Measurements from ENCODE around the gene FBXL14. TPM values are rescaled to one million over a fixed set of nuclear protein-coding genes. Genes with fewer than 3 reads are reported as not detected.
A peak's percentile ranks its signal among the peaks of the same experiment; 100 is the strongest.

FBXL14 gene
- total RNA-seq, 2 donors from 2014 or later = 6.3 to 11.3 TPM

GRCh38 chr12:1582709-1583050, 11.7 kb downstream of the FBXL14 start:
- H3K4me1 ChIP-seq = peaks cover 0 to 22% of the 10 kb centered on the region in 2 donors
- H3K9me3 ChIP-seq = no peaks in the 10 kb centered on the region
- no peak for DNase-seq (ENCODE audit: low spot score)
- no peak overlapping the region for H3K4me3 ChIP-seq
- H3K27me3 ChIP-seq = no peaks in the 10 kb centered on the region
- TF ChIP-seq, protein P1, sequence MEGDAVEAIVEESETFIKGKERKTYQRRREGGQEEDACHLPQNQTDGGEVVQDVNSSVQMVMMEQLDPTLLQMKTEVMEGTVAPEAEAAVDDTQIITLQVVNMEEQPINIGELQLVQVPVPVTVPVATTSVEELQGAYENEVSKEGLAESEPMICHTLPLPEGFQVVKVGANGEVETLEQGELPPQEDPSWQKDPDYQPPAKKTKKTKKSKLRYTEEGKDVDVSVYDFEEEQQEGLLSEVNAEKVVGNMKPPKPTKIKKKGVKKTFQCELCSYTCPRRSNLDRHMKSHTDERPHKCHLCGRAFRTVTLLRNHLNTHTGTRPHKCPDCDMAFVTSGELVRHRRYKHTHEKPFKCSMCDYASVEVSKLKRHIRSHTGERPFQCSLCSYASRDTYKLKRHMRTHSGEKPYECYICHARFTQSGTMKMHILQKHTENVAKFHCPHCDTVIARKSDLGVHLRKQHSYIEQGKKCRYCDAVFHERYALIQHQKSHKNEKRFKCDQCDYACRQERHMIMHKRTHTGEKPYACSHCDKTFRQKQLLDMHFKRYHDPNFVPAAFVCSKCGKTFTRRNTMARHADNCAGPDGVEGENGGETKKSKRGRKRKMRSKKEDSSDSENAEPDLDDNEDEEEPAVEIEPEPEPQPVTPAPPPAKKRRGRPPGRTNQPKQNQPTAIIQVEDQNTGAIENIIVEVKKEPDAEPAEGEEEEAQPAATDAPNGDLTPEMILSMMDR (IDR thresholded peaks at IDR 0.05) = no peak
- no peaks in the 10 kb centered on the region for H3K36me3 ChIP-seq
- no peak overlapping the region for H3K27ac ChIP-seq

DNA sequence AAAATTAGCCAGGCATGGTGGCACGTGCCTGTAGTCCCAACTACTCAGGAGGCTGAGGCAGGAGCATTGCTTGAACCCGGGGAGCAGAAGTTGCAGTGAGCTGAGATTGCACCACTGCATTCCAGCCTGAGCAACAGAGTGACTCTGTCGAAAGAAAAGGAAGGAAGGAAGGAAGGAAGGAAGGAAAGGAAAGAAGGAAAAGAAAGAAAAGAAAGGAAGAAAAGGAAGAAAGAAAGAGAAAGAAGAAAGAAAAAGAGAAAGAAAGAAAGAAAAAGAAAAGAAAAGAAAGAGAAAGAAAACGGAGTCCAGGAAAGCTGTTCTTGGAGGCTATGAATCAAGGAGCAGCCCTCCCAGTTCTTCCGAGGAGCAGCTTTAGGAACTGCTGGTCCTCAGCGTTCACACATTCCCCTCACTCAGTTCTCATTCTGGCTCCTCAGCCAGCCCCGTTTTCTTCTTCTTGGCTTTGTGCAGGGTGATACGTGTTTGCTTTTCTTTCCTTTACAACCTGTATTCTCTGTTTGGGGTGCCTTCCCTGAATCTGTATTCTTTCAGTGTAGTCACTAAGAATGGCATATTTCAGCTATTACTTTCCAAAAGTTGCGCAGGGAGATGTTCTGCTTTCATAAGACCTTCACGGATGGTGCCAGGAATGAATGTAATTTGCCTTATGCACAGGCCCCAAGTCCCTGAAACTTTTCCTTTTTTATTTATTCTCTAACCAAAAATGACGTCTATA, 12.2 kb downstream of the FBXL14 start:
- Histone ChIP-seq H3K4me3 (no peak overlapping the region), H3K4me1 (peaks cover 0 to 21% of the 10 kb centered on the region in 2 donors), H3K27me3 (no peaks in the 10 kb centered on the region), H3K27ac (peak overlapping the region in 1 of 2 donors; percentile 7), H3K9me3 (no peaks in the 10 kb centered on the region), H3K36me3 (no peaks in the 10 kb centered on the region)
- DNase-seq (ENCODE audit: low spot score) = no peak
- TF ChIP-seq, protein P1 (IDR thresholded peaks at IDR 0.05) = no peak

GRCh38 chr12:1580526-1580925, 13.9 kb downstream of the FBXL14 start:
- Histone ChIP-seq H3K4me3 (no peak overlapping the region), H3K36me3 (no peaks in the 10 kb centered on the region), H3K27ac (no peak overlapping the region), H3K27me3 (no peaks in the 10 kb centered on the region), H3K4me1 (peaks cover 0 to 37% of the 10 kb centered on the region in 2 donors), H3K9me3 (no peaks in the 10 kb centered on the region)
- TF ChIP-seq, protein P1 (IDR thresholded peaks at IDR 0.05) = no peak
- no peak for DNase-seq (ENCODE audit: low spot score)

GRCh38 chr12:1579651-1580435, 14.5 kb downstream of the FBXL14 start:
- H3K27me3 ChIP-seq = no peaks in the 10 kb centered on the region
- peaks cover 0 to 44% of the 10 kb centered on the region in 2 donors for H3K4me1 ChIP-seq
- H3K36me3 ChIP-seq = no peaks in the 10 kb centered on the region
- H3K4me3 ChIP-seq = no peak overlapping the region
- no peak overlapping the region for H3K27ac ChIP-seq
- H3K9me3 ChIP-seq = no peaks in the 10 kb centered on the region
- DNase-seq (ENCODE audit: low spot score) = no peak
- TF ChIP-seq, protein P1 (IDR thresholded peaks at IDR 0.05) = no peak

DNA sequence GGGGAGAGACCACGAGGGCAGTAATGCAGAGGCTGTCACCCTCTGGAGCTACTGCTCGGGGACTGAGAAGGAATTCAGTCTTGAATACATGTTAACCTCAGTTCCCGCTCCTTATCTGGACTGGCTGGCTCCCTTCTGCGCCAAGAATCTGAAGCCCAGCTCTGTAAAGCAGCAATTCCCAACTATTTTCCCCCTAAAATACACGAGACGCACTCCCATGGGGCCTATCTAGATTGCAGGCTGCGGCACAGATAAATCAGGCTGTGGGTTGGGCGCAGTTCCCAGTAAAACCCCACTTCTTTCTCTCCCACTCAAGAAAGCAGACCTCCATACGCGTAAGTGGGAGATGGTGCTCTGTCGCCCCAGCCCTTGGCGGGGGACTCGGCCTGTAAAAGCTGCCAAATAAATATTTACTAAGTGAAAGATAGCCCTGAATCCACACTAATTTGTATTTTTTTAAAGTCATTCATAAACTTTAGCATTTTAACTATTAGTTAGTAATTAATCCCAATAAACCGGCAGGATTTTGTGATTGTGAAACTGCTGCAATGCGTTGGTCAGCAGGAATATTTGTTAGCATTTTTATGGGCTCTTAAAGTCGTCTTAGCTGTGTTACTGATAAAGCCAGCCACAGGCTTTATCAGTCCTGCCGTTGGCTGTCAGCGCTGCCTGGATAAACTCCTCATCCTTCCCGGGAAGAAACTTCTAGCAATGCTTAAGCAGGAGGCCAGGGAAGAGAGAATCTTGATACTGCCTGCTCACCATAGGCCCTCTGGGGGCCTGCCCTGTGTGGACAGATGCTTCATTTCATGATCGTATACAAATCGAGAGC, 17.8 kb downstream of the FBXL14 start:
- DNase-seq (ENCODE audit: low spot score) = no peak
- peak overlapping the region; percentile 61 to 64 for H3K27ac ChIP-seq
- peak overlapping the region; percentile 6 to 18 for H3K4me3 ChIP-seq
- no peaks in the 10 kb centered on the region for H3K36me3 ChIP-seq
- H3K27me3 ChIP-seq = no peaks in the 10 kb centered on the region
- peaks cover 0 to 33% of the 10 kb centered on the region in 2 donors for H3K4me1 ChIP-seq
- TF ChIP-seq, protein P1 (IDR thresholded peaks at IDR 0.05) = no peak
- H3K9me3 ChIP-seq = no peaks in the 10 kb centered on the region
